Tibial nerve (tissue), 4 donors: ENCODE measurements around the gene BUB1B. TPM values are rescaled to one million over a fixed set of nuclear protein-coding genes. Genes with fewer than 3 reads are reported as not detected.

Source experiments
- DNase-seq, 2 donors: peaks; one replicate each; pipeline ENCODE4 v3.0.0-alpha.2; 2019; ENCODE audit warnings: low spot score in 2 of 2
- H3K27ac ChIP-seq, 4 donors: fragments of 200-600 bp; sonication (generic) in 3 of 4; one replicate each; pipeline ENCODE4 v1.5.1; 2017 to 2019; ENCODE audit warnings: mild to moderate bottlenecking in 1 of 4
- H3K27me3 ChIP-seq, 2 donors: fragments of 200-600 bp; sonication (generic) in 1 of 2; one replicate each; pipeline versions ENCODE4 v1.5.1 to v1.6.0; 2017 to 2019
- H3K36me3 ChIP-seq, 3 donors: fragments of 200-600 bp; sonication (generic); one replicate each; pipeline ENCODE4 v1.5.1; 2018 to 2019
- H3K4me1 ChIP-seq, 4 donors: fragments of 200-600 bp; sonication (generic) in 3 of 4; one replicate each; pipeline ENCODE4 v1.5.1; 2017 to 2019
- H3K4me3 ChIP-seq, 4 donors: fragments of 200-600 bp; sonication (generic) in 3 of 4; one replicate each; pipeline ENCODE4 v1.5.1; 2017 to 2019; ENCODE audit warnings: mild to moderate bottlenecking in 1 of 4, moderate library complexity in 1 of 4
- H3K9me3 ChIP-seq, 4 donors: fragments of 200-600 bp; sonication (generic) in 3 of 4; one replicate each; pipeline ENCODE4 v1.5.1; 2017 to 2019
- EP300 ChIP-seq, 2 donors: sonication (generic); formaldehyde crosslinking; IDR thresholded peaks; one replicate each; pipeline ENCODE4 v1.6.1; 2017; ENCODE audit warnings: antibody characterized with exemption in 2 of 2, mild to moderate bottlenecking in 1 of 2
- POLR2A ChIP-seq, 2 donors: fragments of 450-650 bp; IDR thresholded peaks; one replicate each; pipeline ENCODE4 v1.6.1; 2017; ENCODE audit warnings: antibody characterized with exemption in 2 of 2, mild to moderate bottlenecking in 2 of 2, moderate library complexity in 2 of 2
- WGBS, 2 donors: methylation state at CpG; one replicate each; pipeline ENCODE4 v1.1.5; 2018; 5-methylcytosine and 5-hydroxymethylcytosine counted together
- total RNA-seq, 4 donors: library from RNA; depleted of rRNA; stranded (reverse); fragments of >200 nt; gene quantifications; one replicate each; pipeline ENCODE4 v1.1.0, GENCODE V29; 2016
- TF ChIP-seq, protein P1 (sequence below), 5 experiments: fragments of 200-600 bp in 3 of 5; fragments of 450-650 bp in 2 of 5; sonication (generic) in 3 of 5; IDR thresholded peaks; one replicate each; pipeline ENCODE4 v1.5.1; 2016 to 2019; ENCODE audit warnings: antibody characterized with exemption in 5 of 5, mild to moderate bottlenecking in 3 of 5, moderate library complexity in 2 of 5

The BUB1B gene
- total RNA-seq, 4 donors from 2014 or later: 0.22 to 6.9 (median 3.9) TPM; not detected in 1

DNA sequence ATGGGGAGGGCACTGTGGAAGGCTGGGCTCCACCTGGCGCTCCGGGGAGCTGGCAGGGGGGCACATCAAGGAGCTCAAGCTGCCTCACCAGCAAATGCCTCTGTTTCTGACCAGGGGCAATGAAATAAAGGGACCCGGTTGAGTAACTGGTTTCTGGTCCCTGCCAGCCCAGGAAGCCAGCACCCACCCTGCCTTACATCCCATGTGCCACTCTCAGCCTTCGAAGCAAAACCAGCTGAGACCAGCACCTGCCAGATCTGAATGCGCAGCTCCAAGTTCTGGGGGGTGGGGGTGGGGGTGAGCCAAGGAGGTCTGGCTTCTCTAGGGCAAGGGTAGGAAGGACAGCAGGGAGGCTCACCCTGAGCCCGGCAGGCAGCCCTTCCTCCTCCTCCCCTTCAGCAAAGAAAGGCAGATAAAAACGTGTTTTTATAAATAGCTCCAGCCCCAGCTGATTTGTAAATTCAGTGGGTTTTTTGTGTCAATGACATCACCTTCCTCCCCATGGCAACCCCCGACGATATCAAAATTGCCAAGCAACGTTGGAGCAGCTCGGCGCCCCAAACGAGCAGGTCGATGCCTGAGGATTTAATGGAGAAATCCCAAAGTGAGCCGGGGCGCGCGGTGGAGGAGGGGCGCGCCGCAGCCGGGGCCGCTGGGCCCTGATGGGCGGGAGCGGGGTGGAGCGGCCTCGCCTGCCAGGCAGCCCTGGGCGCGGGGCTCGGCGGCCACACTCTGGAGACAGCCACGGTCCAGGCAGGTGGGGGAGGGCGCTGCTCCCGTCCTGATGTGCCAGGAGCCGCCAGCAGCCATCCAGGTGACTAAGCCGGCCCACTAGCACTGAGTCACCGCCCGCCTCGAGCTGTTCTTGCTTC is 77.9 kb downstream of the BUB1B start, which contains the start of gene PAK6:
TSS of gene PAK6 (plus strand) at position 532 of the 872 bp plus-strand sequence. CDS start 25,723 bp downstream, outside the sequence.
- Histone ChIP-seq H3K9me3 (no peaks in the 10 kb centered on the region), H3K27ac (no peak within 1 kb of the TSS), H3K36me3 (no peaks in the 10 kb centered on the region), H3K4me3 (peak within 1 kb of the TSS in 1 of 4 donors; percentile 40), H3K4me1 (peaks cover 0 to 13% (median 4%) of the 10 kb centered on the region in 4 donors), H3K27me3 (peaks cover 0 to 25% of the 10 kb centered on the region in 2 donors)
- TF ChIP-seq, protein P1, sequence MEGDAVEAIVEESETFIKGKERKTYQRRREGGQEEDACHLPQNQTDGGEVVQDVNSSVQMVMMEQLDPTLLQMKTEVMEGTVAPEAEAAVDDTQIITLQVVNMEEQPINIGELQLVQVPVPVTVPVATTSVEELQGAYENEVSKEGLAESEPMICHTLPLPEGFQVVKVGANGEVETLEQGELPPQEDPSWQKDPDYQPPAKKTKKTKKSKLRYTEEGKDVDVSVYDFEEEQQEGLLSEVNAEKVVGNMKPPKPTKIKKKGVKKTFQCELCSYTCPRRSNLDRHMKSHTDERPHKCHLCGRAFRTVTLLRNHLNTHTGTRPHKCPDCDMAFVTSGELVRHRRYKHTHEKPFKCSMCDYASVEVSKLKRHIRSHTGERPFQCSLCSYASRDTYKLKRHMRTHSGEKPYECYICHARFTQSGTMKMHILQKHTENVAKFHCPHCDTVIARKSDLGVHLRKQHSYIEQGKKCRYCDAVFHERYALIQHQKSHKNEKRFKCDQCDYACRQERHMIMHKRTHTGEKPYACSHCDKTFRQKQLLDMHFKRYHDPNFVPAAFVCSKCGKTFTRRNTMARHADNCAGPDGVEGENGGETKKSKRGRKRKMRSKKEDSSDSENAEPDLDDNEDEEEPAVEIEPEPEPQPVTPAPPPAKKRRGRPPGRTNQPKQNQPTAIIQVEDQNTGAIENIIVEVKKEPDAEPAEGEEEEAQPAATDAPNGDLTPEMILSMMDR (IDR thresholded peaks at IDR 0.05): no peak
- no peak for TF ChIP-seq EP300 (IDR thresholded peaks at IDR 0.05)
- TF ChIP-seq POLR2A (IDR thresholded peaks at IDR 0.05): no peak
- no peak for DNase-seq
- WGBS, 2 donors: 9% methylated on average over 27 to 39 of the region's 39 CpGs

DNA sequence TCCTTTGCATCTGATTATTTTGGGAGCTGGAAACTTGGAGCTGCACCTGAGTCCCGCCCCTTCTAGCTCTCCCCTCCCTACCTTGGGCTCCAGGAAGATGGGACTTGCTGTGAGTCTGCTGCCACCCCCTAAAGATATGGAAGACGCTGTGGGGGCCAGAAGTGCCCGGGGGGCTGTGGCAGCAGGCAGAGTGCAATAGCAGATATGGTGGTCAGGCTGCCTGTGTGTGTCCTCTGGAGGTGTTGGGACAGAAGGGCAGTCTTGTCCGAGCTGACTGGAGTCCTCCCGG is 78.5 kb downstream of the BUB1B start:
- Histone ChIP-seq H3K4me3 (peak overlapping the region in 1 of 4 donors; percentile 40), H3K36me3 (no peaks in the 10 kb centered on the region), H3K27me3 (peaks cover 0 to 25% of the 10 kb centered on the region in 2 donors), H3K9me3 (no peaks in the 10 kb centered on the region), H3K27ac (no peak overlapping the region), H3K4me1 (peaks cover 0 to 13% (median 4%) of the 10 kb centered on the region in 4 donors)
- DNase-seq: no peak
- no peak for TF ChIP-seq EP300 (IDR thresholded peaks at IDR 0.05)
- no peak for TF ChIP-seq POLR2A (IDR thresholded peaks at IDR 0.05)
- TF ChIP-seq, protein P1 (IDR thresholded peaks at IDR 0.05): no peak
- 18 to 31% methylated on average over 5 of the region's 5 CpGs for WGBS, 2 donors

DNA sequence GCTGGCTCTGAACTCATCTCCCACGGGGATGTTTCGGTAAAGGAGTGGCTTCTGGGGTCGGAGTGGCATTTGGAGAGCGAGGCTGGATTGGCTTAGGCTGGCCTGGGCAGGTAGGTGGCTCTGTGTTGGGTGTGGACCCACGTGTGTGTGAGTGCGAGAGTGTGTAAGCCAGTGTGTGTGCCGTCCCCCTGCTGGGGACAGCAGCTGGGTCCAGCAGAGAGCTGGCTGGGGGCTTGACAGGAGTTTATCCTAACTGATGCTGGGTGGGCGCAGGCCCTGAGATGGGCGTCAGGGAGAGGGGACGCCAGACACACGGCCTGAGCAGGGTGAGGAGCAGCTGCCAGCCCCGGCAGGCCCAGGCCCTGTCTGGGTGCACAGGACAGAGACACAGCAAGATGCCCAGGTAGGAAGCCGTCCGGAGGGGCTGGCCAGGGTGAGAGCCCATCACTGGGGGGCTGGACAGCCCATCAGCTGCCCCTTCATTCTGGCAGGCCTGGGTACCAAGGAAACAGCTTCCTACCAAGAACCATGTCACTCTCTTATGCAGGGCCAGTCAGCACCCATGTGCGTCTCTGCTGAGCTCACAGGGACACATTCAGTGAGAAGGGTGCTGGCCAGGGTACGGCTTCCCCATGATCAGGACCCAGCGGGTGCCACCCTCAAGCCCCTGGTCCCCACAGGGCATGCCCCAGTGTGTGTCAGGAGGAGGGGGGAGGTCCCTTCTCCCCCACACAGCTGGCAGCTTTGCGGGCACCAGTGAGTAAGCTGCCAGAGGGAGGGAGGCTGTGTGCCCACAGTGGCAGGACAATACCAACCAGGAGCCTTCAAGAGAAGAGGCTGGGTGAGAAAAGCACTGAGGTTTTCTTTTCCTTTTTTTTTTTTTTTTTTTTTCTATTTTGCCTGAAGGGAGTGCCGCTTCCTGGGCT is 79.1 kb downstream of the BUB1B start:
- H3K36me3 ChIP-seq: no peaks in the 10 kb centered on the region
- peaks cover 0 to 13% (median 4%) of the 10 kb centered on the region in 4 donors for H3K4me1 ChIP-seq
- H3K27me3 ChIP-seq: peaks cover 0 to 25% of the 10 kb centered on the region in 2 donors
- H3K9me3 ChIP-seq: no peaks in the 10 kb centered on the region
- DNase-seq: no peak
- no peak overlapping the region for H3K4me3 ChIP-seq
- H3K27ac ChIP-seq: no peak overlapping the region
- TF ChIP-seq, protein P1 (IDR thresholded peaks at IDR 0.05): no peak
- no peak for TF ChIP-seq EP300 (IDR thresholded peaks at IDR 0.05)
- WGBS, 2 donors: 70 to 83% methylated on average over 12 of the region's 19 CpGs

DNA sequence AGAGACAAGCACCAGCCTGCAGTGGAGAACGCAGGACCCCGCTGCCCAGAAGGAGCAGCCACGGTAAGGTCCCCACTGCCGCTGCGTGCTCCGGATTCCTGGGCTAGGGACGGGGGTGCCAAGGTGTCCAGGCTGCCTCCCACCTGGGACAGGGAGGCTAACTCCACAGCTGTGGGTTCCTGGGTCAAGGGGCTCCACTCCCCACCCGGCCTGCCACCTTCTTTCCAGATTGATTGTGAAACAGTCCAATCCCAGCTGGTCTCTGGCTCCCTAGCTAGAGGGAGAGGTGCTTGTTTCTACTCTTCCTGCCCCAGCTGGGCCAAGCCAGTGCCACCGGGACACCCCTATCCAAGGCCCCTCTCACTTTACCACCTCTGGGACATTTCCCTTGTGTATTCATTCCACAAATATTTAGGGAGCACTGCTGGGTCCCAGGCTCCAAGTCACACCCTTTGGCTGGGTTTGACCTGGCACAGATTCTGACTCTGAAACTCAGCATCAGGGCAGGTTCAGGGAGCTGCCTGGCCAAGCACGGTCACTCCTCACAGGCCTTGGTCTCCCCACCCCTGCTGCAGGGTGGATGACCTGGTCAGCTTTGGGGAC is 79.9 kb downstream of the BUB1B start:
- peaks cover 0 to 13% (median 4%) of the 10 kb centered on the region in 4 donors for H3K4me1 ChIP-seq
- H3K27ac ChIP-seq: no peak overlapping the region
- no peak overlapping the region for H3K4me3 ChIP-seq
- H3K27me3 ChIP-seq: peaks cover 0 to 25% of the 10 kb centered on the region in 2 donors
- DNase-seq: no peak
- H3K36me3 ChIP-seq: no peaks in the 10 kb centered on the region
- no peaks in the 10 kb centered on the region for H3K9me3 ChIP-seq
- no peak for TF ChIP-seq EP300 (IDR thresholded peaks at IDR 0.05)
- TF ChIP-seq, protein P1 (IDR thresholded peaks at IDR 0.05): no peak
- no peak for TF ChIP-seq POLR2A (IDR thresholded peaks at IDR 0.05)
- WGBS, 2 donors: 78 to 92% methylated on average over 9 to 10 of the region's 10 CpGs
